A549 (cell line): Measurements from ENCODE around the gene S100A4. TPM values are rescaled to one million over a fixed set of nuclear protein-coding genes. Genes with fewer than 3 reads are reported as not detected.

ENCODE experiments used
- ATOH8 ChIP-seq: fragments of 250-450 bp; sonication (Bioruptor Pico); IDR thresholded peaks from 2 replicates; pipeline ENCODE4 v1.5.0; 2020; ENCODE audit warnings: low read depth, mild to moderate bottlenecking, moderate library complexity
- BCL3 ChIP-seq: fragments of >200 bp; sonication (Bioruptor Twin); formaldehyde crosslinking; IDR thresholded peaks from 3 replicates; pipeline ENCODE4 v1.6.1; 2016
- CBX2 ChIP-seq: fragments of 200-600 bp; sonication (generic); IDR thresholded peaks from 2 replicates; pipeline ENCODE4 v1.6.1; 2016; ENCODE audit warnings: low read depth, mild to moderate bottlenecking, borderline replicate concordance
- CBX8 ChIP-seq: fragments of 200-600 bp; sonication (generic); IDR thresholded peaks from 2 replicates; pipeline ENCODE4 v1.6.1; 2016
- CHD2 ChIP-seq: fragments of 150-350 bp; IDR thresholded peaks from 2 replicates; pipeline ENCODE4 v1.6.1; 2014; ENCODE audit warnings: low read length; ENCODE audit not compliant: partially characterized antibody
- CHD4 ChIP-seq: fragments of 200-600 bp; sonication (generic); IDR thresholded peaks from 2 replicates; pipeline ENCODE4 v1.6.1; 2016; ENCODE audit warnings: antibody characterized with exemption, mild to moderate bottlenecking, borderline replicate concordance
- CTCF ChIP-seq: fragments of >200 bp; sonication (Bioruptor Twin); formaldehyde crosslinking; IDR thresholded peaks from 3 replicates; pipeline ENCODE4 v1.5.1; 2016
- E2F6 ChIP-seq: IDR thresholded peaks from 2 replicates; pipeline ENCODE4 v1.6.1; 2012; ENCODE audit warnings: low read depth, borderline replicate concordance
- HMGXB4 ChIP-seq: fragments of 250-450 bp; sonication (Bioruptor Pico); IDR thresholded peaks from 2 replicates; pipeline ENCODE4 v1.5.0; 2021; ENCODE audit warnings: mild to moderate bottlenecking, moderate library complexity, borderline replicate concordance
- HOXA7 ChIP-seq: fragments of 250-450 bp; sonication (Bioruptor Pico); IDR thresholded peaks from 2 replicates; pipeline ENCODE4 v1.5.0; 2020; ENCODE audit warnings: mild to moderate bottlenecking, moderate library complexity
- HOXB5 ChIP-seq: fragments of 250-450 bp; sonication (Bioruptor Pico); IDR thresholded peaks from 2 replicates; pipeline ENCODE4 v1.5.0; 2020; ENCODE audit warnings: mild to moderate bottlenecking, moderate library complexity
- MAZ ChIP-seq: fragments of 150-350 bp; IDR thresholded peaks from 2 replicates; pipeline ENCODE4 v1.6.1; 2014; ENCODE audit warnings: antibody characterized with exemption, low read depth, low read length, borderline replicate concordance
- NFE2L2 ChIP-seq: fragments of 150-350 bp; conservative IDR thresholded peaks from 2 replicates; pipeline ENCODE4 v1.6.1; 2014; ENCODE audit warnings: low read length
- RARB ChIP-seq: fragments of 250-450 bp; sonication (Bioruptor Pico); IDR thresholded peaks from 2 replicates; pipeline ENCODE4 v1.8.0; 2021; ENCODE audit warnings: mild to moderate bottlenecking, moderate library complexity
- RNF2 ChIP-seq: fragments of 200-600 bp; sonication (generic); IDR thresholded peaks from 2 replicates; pipeline ENCODE4 v1.6.1; 2016; ENCODE audit warnings: low read depth, mild to moderate bottlenecking, antibody characterized with exemption, moderate library complexity, borderline replicate concordance
- SREBF2 ChIP-seq: fragments of 450-650 bp; IDR thresholded peaks from 2 replicates; pipeline ENCODE4 v1.6.1; 2014; ENCODE audit warnings: mild to moderate bottlenecking, moderate library complexity
- TP53 ChIP-seq: fragments of 250-450 bp; sonication (Bioruptor Pico); IDR thresholded peaks from 2 replicates; pipeline ENCODE4 v1.5.0; 2021; ENCODE audit warnings: mild to moderate bottlenecking, moderate library complexity
- polyA plus RNA-seq, 4 experiments: library from polyadenylated mRNA; depleted of rRNA in 3 of 4; stranded (reverse); fragments of >200 nt; fragmentation: RNase III in 1 of 4; extraction: RNeasy Plus Mini Kit Qiagen cat#74134 plus additional on column Dnase treatment in 1 of 4; gene quantifications; 2 replicates in 3 of 4; 3 replicates in 1 of 4; pipeline ENCODE4 v1.2.3, GENCODE V29; 2011 to 2017
- TF ChIP-seq, protein P1 (sequence below): IDR thresholded peaks from 2 replicates; pipeline ENCODE4 v1.6.1; 2012
- TF ChIP-seq, protein P2 (sequence below): fragments of >200 bp; sonication (Bioruptor Twin); formaldehyde crosslinking; IDR thresholded peaks from 2 replicates; pipeline ENCODE4 v1.6.1; 2016

Gene S100A4
- polyA plus RNA-seq, 2 of the 4 experiments (the other 2 are of a cell fraction) = 590 to 2,584 TPM

DNA sequence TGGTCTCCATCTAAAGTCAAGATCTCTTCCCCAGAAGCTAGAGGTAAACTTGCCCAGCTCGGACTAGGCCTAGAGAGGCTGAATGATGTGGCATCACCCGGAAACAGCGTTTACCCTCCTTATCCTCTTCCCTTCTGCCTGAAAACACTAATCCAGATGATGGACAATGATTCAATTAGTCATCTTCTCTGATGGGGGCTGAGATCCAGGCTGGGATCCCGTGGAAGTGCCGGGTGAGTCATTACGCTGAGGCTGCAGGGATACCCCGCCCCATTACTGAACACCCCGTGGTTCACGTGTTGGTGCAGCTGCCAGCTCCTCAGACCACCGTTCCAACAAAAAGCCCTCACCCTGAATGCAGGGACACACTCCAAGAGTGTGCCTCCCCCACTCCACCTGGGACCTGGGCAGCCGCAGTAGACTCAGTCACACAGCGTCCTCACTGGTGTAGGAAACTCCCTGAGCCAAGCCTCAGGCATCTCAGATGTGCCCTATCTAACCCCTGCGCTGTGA lies 11.9 kb downstream of the S100A4 start (continued):
- TF ChIP-seq, protein P1, sequence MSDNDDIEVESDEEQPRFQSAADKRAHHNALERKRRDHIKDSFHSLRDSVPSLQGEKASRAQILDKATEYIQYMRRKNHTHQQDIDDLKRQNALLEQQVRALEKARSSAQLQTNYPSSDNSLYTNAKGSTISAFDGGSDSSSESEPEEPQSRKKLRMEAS = peak; percentile 88
- peak; percentile 97 for TF ChIP-seq HOXA7 (CRISPR knock-in tag)
- TF ChIP-seq CHD4 = no peak
- TF ChIP-seq CBX2 = no peak
- TF ChIP-seq RNF2 = no peak
- no peak for TF ChIP-seq HMGXB4
- peak; percentile 85 for TF ChIP-seq TP53 (CRISPR knock-in tag)
- TF ChIP-seq HOXB5 = peak; percentile 65; the same call in 1 of the 2 replicates
- no peak for TF ChIP-seq E2F6
- no peak for TF ChIP-seq SREBF2
- TF ChIP-seq BCL3 = 0 out of 3 replicates have a peak, but pooled peaks have one; percentile 41
- TF ChIP-seq, protein P2, sequence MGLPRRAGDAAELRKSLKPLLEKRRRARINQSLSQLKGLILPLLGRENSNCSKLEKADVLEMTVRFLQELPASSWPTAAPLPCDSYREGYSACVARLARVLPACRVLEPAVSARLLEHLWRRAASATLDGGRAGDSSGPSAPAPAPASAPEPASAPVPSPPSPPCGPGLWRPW = no peak
- TF ChIP-seq CTCF = no peak
- TF ChIP-seq NFE2L2 = no peak
- no peak for TF ChIP-seq CBX8
- no peak for TF ChIP-seq CHD2
- peak; percentile 29; the same call in 1 of the 2 replicates for TF ChIP-seq RARB (CRISPR knock-in tag)
- TF ChIP-seq MAZ = no peak
- peak; percentile 49; the same call in 1 of the 2 replicates for TF ChIP-seq ATOH8 (CRISPR knock-in tag)
